HEK293T (cell line): ENCODE measurements around the gene YY1AP1.

Experiments used
- CTCF ChIA-PET: fragments of 350-600 bp; formaldehyde crosslinking; extraction: SDS; loops from one replicate; lab custom pipeline; 2021; ENCODE audit warnings: antibody characterized with exemption, inconsistent platforms; lab: Yijun Ruan, JAX
- POLR2A ChIA-PET: fragments of 350-600 bp; formaldehyde crosslinking; extraction: SDS; loops from one replicate; lab custom pipeline; 2020; ENCODE audit warnings: antibody characterized with exemption, inconsistent platforms; lab: Yijun Ruan, JAX
- DNase-seq: peaks from one replicate; pipeline ENCODE4 v3.0.0; 2012; ENCODE audit warnings: mixed read lengths; ENCODE audit errors: extremely low spot score
- BHLHE40 ChIP-seq: fragments of 450-650 bp; IDR thresholded peaks from 2 replicates; pipeline ENCODE4 v1.6.1; 2016; ENCODE audit warnings: mild to moderate bottlenecking, moderate library complexity, borderline replicate concordance
- ELF4 ChIP-seq: fragments of 450-650 bp; IDR thresholded peaks from 2 replicates; pipeline ENCODE4 v1.6.1; 2017; ENCODE audit warnings: antibody characterized with exemption
- FOXK2 ChIP-seq: fragments of 450-650 bp; IDR thresholded peaks from 2 replicates; pipeline ENCODE4 v1.6.1; 2016; ENCODE audit warnings: mild to moderate bottlenecking
- HDGF ChIP-seq: fragments of 450-650 bp; IDR thresholded peaks from 2 replicates; pipeline ENCODE4 v1.6.1; 2017; ENCODE audit warnings: antibody characterized with exemption, borderline replicate concordance
- L3MBTL2 ChIP-seq: fragments of 450-650 bp; conservative IDR thresholded peaks from 2 replicates; pipeline ENCODE4 v1.6.1; 2016; ENCODE audit warnings: mild to moderate bottlenecking
- NFRKB ChIP-seq: fragments of 450-650 bp; IDR thresholded peaks from 2 replicates; pipeline ENCODE4 v1.6.1; 2016; ENCODE audit warnings: mild to moderate bottlenecking, moderate library complexity
- SP1 ChIP-seq: fragments of 450-650 bp; IDR thresholded peaks from 2 replicates; pipeline ENCODE4 v1.6.1; 2017
- SUZ12 ChIP-seq: fragments of 450-650 bp; IDR thresholded peaks from 2 replicates; pipeline ENCODE4 v1.6.1; 2016; ENCODE audit warnings: mild to moderate bottlenecking
- TARDBP ChIP-seq: fragments of 450-650 bp; IDR thresholded peaks from 2 replicates; pipeline ENCODE4 v1.6.1; 2016
- ZNF384 ChIP-seq: fragments of 450-650 bp; IDR thresholded peaks from 2 replicates; pipeline ENCODE4 v1.6.1; 2016
- TF ChIP-seq, protein P1 (sequence below): fragments of 450-650 bp; IDR thresholded peaks from 2 replicates; pipeline ENCODE4 v1.6.1; 2016

YY1AP1 gene

DNA sequence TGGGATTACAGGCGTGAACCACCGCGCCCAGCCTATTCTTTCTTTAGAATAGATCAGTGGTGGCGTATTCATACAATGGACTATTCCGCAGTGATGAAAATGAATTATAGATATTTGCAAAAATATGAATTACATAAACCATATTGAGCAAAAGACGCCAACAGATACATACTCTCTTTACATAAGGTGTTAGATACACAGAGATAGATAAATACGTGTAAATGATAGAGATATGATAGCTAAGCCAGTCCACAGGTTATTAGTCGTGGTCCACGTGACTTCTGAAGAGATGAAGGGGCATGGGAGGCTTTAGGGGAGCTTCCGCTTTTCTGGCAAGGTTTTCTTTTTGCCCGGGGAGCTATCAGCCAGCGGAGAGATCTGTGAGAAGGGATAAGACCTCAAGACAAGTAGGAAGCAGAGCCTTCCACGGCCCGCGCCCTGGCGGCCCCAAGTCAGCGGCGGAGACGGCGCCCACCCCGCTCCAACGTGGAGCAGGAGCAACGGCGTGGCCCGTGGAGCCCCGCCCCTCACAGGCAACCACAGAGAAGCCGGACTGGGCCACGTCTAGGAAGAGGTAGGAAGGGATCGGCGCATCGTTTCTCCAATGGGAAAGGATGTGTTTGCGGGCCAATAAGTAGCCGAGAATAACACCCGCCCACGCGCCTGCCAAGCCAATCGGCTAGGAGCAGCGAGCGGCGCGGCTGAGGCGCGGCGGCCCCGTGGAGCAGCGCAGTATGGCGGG, 78.9 kb downstream of the YY1AP1 start, which contains the start of gene MSTO1:
MSTO1 (plus strand) TSS at position 704 of the 742 bp plus-strand sequence; CDS start at position 735, 31 bp downstream.
- TF ChIP-seq BHLHE40 (no peak), FOXK2 (no peak), SUZ12 (no peak), SP1 (no peak), TARDBP (no peak), ZNF384 (peak; percentile 27; the same call in 1 of the 2 replicates), ELF4 (no peak), HDGF (no peak), NFRKB (no peak), L3MBTL2 (peak; percentile 85)
- TF ChIP-seq, protein P1, sequence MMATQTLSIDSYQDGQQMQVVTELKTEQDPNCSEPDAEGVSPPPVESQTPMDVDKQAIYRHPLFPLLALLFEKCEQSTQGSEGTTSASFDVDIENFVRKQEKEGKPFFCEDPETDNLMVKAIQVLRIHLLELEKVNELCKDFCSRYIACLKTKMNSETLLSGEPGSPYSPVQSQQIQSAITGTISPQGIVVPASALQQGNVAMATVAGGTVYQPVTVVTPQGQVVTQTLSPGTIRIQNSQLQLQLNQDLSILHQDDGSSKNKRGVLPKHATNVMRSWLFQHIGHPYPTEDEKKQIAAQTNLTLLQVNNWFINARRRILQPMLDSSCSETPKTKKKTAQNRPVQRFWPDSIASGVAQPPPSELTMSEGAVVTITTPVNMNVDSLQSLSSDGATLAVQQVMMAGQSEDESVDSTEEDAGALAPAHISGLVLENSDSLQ = peak; percentile 93
- ChIA-PET CTCF (interaction anchor here (0.6 kb wide), 1 partner anchor 71 kb away, joined by 4 read pairs; no protein-coding TSS in a partner anchor), POLR2A (interaction anchor here (0.7 to 1.5 kb wide), 9 partner anchors 9 to 435 kb away, joined by 3 to 12 read pairs (median 3); partner anchors contain the start of gene CLK2)
- DNase-seq = peak; percentile 93
